ENCODE results near the gene MARCHF3. TPM values are rescaled to one million over a fixed set of nuclear protein-coding genes. Genes with fewer than 3 reads are reported as not detected.

The MARCHF3 gene
- total RNA-seq, 2 donors from 2014 or later = 10.4 to 34.1 TPM

GRCh38 chr5:126963822-126964375 is 66.5 kb downstream of the MARCHF3 start:
- H3K4me3 ChIP-seq = no peak overlapping the region
- no peaks in the 10 kb centered on the region for H3K9me3 ChIP-seq
- no peaks in the 10 kb centered on the region for H3K27me3 ChIP-seq (replicated peaks; ENCODE audit: insufficient read depth)
- no peaks in the 10 kb centered on the region for H3K4me1 ChIP-seq (ENCODE audit: control insufficient read depth in 1 of 2, low read depth in 2 of 2)
- no peak for DNase-seq (ENCODE audit: low spot score)
- no peaks in the 10 kb centered on the region for H3K36me3 ChIP-seq
- ATAC-seq (ENCODE audit: insufficient number of reproducible peaks, low FRiP score, low read depth) = no peak
- no peak for TF ChIP-seq CTCF (IDR thresholded peaks at IDR 0.05)
- no peak overlapping the region for H3K27ac ChIP-seq

- no peak for DNase-seq (ENCODE audit: low spot score)
- ATAC-seq (ENCODE audit: insufficient number of reproducible peaks, low FRiP score, low read depth) = no peak
Measured at GRCh38 chr5:126961702-126962101, 68.7 kb downstream of the MARCHF3 start.

GRCh38 chr5:126961128-126961527 is 69.2 kb downstream of the MARCHF3 start:
- no peak for ATAC-seq (ENCODE audit: insufficient number of reproducible peaks, low FRiP score, low read depth)
- Histone ChIP-seq H3K4me3 (no peak overlapping the region), H3K4me1 (ENCODE audit: control insufficient read depth in 1 of 2, low read depth in 2 of 2) (no peaks in the 10 kb centered on the region), H3K27ac (no peak overlapping the region), H3K36me3 (no peaks in the 10 kb centered on the region), H3K9me3 (no peaks in the 10 kb centered on the region), H3K27me3 (replicated peaks; ENCODE audit: insufficient read depth) (no peaks in the 10 kb centered on the region)
- no peak for TF ChIP-seq CTCF (IDR thresholded peaks at IDR 0.05)
- no peak for DNase-seq (ENCODE audit: low spot score)

More at GRCh38 chr5:126961702-126962101, 68.7 kb downstream of the MARCHF3 start:
- TF ChIP-seq CTCF (IDR thresholded peaks at IDR 0.05) = no peak
- Histone ChIP-seq H3K4me3 (no peak overlapping the region), H3K27ac (no peak overlapping the region), H3K9me3 (no peaks in the 10 kb centered on the region), H3K4me1 (ENCODE audit: control insufficient read depth in 1 of 2, low read depth in 2 of 2) (no peaks in the 10 kb centered on the region), H3K36me3 (no peaks in the 10 kb centered on the region), H3K27me3 (replicated peaks; ENCODE audit: insufficient read depth) (no peaks in the 10 kb centered on the region)

GRCh38 chr5:126959188-126959587 is 71.2 kb downstream of the MARCHF3 start:
- H3K27ac ChIP-seq = no peak overlapping the region
- no peak for DNase-seq (ENCODE audit: low spot score)
- ATAC-seq (ENCODE audit: insufficient number of reproducible peaks, low FRiP score, low read depth) = no peak
- TF ChIP-seq CTCF (IDR thresholded peaks at IDR 0.05) = no peak
- no peaks in the 10 kb centered on the region for H3K36me3 ChIP-seq
- H3K9me3 ChIP-seq = no peaks in the 10 kb centered on the region
- H3K4me3 ChIP-seq = no peak overlapping the region
- no peaks in the 10 kb centered on the region for H3K4me1 ChIP-seq (ENCODE audit: control insufficient read depth in 1 of 2, low read depth in 2 of 2)
- no peaks in the 10 kb centered on the region for H3K27me3 ChIP-seq (replicated peaks; ENCODE audit: insufficient read depth)

- H3K4me1 ChIP-seq (ENCODE audit: control insufficient read depth in 1 of 2, low read depth in 2 of 2) = no peaks in the 10 kb centered on the region
- no peaks in the 10 kb centered on the region for H3K27me3 ChIP-seq (replicated peaks; ENCODE audit: insufficient read depth)
- H3K27ac ChIP-seq = no peak overlapping the region
- ATAC-seq (ENCODE audit: insufficient number of reproducible peaks, low FRiP score, low read depth) (no peak), DNase-seq (ENCODE audit: low spot score) (no peak)
- no peak overlapping the region for H3K4me3 ChIP-seq
- no peaks in the 10 kb centered on the region for H3K36me3 ChIP-seq
- TF ChIP-seq CTCF (IDR thresholded peaks at IDR 0.05) = no peak
- H3K9me3 ChIP-seq = no peaks in the 10 kb centered on the region
Measured at GRCh38 chr5:126956991-126957390, 73.4 kb downstream of the MARCHF3 start.
